ENCODE data around the gene PPP1R12B. TPM values are rescaled to one million over a fixed set of nuclear protein-coding genes. Genes with fewer than 3 reads are reported as not detected.
"Not testable (repeated sequence)": the region's sequence is repeated elsewhere in the genome, so short reads cannot be mapped to it uniquely, and the experiment has no call there.

The PPP1R12B gene
- total RNA-seq, 1 donor from 2014 or later, result 31.2 TPM

DNA sequence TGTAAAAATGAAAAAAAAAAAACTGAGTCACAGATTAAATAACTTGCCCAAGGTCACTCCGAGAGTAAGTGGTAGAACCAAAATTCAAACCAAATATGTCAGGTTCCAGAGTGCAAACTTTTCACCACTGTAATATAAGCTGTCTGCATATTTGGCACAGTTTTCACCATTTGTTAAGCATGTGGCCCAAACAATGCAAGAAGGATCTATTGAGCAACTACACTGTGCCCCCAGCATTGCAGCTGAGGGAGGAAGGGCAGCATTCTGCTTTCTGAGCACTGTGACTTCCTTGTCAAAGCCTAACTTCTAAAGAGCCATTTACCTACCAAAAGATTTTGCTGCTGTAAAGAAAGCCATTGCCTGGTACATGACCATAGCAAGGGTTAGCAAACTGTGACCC lies 228.3 kb downstream of the PPP1R12B start:
- H3K27ac Mint-ChIP-seq, result peak overlapping the region; percentile 94
- H3K27me3 Mint-ChIP-seq, result no peaks in the 10 kb centered on the region
- peaks cover 22% of the 10 kb centered on the region for H3K36me3 Mint-ChIP-seq
- TF ChIP-seq, protein P1, sequence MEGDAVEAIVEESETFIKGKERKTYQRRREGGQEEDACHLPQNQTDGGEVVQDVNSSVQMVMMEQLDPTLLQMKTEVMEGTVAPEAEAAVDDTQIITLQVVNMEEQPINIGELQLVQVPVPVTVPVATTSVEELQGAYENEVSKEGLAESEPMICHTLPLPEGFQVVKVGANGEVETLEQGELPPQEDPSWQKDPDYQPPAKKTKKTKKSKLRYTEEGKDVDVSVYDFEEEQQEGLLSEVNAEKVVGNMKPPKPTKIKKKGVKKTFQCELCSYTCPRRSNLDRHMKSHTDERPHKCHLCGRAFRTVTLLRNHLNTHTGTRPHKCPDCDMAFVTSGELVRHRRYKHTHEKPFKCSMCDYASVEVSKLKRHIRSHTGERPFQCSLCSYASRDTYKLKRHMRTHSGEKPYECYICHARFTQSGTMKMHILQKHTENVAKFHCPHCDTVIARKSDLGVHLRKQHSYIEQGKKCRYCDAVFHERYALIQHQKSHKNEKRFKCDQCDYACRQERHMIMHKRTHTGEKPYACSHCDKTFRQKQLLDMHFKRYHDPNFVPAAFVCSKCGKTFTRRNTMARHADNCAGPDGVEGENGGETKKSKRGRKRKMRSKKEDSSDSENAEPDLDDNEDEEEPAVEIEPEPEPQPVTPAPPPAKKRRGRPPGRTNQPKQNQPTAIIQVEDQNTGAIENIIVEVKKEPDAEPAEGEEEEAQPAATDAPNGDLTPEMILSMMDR (conservative IDR thresholded peaks at IDR 0.05), result no peak
- DNase-seq (ENCODE audit: extremely low spot score, unreplicated experiment), result no peak
- peak overlapping the region; percentile 21 for H3K4me3 Mint-ChIP-seq
- peaks cover 70% of the 10 kb centered on the region for H3K4me1 Mint-ChIP-seq (ENCODE audit: unreplicated experiment)
- H3K9me3 Mint-ChIP-seq, result no peaks in the 10 kb centered on the region

DNA sequence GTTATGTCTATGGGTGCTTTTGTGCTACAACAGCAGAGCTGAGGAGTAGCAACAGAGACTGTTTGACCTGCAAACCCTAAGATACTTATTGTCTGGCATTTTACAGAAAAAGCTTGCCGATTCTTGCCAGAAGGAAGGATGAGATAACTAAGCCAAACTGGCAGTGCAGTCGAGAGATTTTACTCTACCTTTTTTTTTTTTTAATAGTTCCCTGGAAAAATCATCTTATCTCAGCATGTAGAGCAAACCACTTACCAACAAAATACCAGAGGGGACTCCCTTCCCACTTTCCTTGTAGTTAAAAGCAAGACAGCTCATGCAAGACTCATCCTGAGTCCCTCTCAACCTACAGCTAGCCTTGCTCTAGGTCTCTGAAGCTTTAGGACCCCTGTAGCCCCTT lies 228.9 kb downstream of the PPP1R12B start:
- Mint-ChIP-seq H3K27me3 (no peaks in the 10 kb centered on the region), H3K27ac (peak overlapping the region; percentile 94), H3K4me3 (peak overlapping the region; percentile 74), H3K36me3 (peaks cover 27% of the 10 kb centered on the region), H3K9me3 (no peaks in the 10 kb centered on the region), H3K4me1 (ENCODE audit: unreplicated experiment) (peaks cover 75% of the 10 kb centered on the region)
- TF ChIP-seq, protein P1 (conservative IDR thresholded peaks at IDR 0.05), result no peak
- DNase-seq (ENCODE audit: extremely low spot score, unreplicated experiment), result no peak

DNA sequence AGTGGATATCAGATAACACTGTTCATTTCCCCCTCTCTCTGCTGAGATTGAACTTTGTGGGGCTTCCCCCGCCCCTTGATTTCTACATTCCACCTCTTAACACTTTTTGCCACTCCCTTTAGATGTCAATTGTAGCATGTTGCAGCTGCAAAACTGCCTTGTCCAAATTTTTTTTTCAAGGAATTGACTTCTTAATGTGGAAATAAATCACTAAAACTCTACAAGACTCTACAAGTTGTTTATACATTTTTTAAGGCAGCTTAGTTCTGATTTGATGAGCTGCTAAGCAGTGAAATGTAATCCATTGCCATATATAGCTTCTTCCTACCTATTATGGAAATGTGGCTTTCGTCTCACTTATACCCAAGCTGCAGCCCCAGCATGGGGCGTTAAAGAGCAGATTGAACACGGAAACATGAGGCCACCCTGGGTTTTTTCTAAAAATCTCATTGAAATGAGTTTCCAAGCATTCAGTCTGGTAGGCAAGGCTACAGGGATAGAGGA lies 229.6 kb downstream of the PPP1R12B start:
- no peak for DNase-seq (ENCODE audit: extremely low spot score, unreplicated experiment)
- H3K27me3 Mint-ChIP-seq, result no peaks in the 10 kb centered on the region
- H3K4me3 Mint-ChIP-seq, result peak overlapping the region; percentile 74
- TF ChIP-seq, protein P1 (conservative IDR thresholded peaks at IDR 0.05), result no peak
- peak overlapping the region; percentile 94 for H3K27ac Mint-ChIP-seq
- H3K9me3 Mint-ChIP-seq, result no peaks in the 10 kb centered on the region
- peaks cover 70% of the 10 kb centered on the region for H3K4me1 Mint-ChIP-seq (ENCODE audit: unreplicated experiment)
- H3K36me3 Mint-ChIP-seq, result peaks cover 24% of the 10 kb centered on the region

DNA sequence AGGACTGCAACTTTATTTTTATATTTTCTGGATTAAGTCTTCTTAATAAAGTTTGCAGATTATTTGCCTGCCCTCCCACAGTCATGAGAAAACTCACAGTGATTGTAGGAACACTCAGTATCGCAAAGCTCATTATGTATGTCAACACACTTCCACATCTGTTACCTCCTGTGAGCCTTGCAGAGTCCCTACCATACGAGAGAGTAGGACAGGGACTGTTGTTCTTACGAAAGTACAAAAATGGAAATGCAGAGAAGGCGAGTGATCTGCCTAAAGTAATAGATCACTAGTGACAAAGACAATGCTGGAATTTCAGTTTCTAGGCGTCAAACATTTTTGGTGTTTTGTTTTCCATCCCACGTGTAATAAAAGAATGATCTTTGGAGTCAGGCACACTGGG lies 230.1 kb downstream of the PPP1R12B start:
- Mint-ChIP-seq H3K27me3 (no peaks in the 10 kb centered on the region), H3K9me3 (no peaks in the 10 kb centered on the region), H3K4me1 (ENCODE audit: unreplicated experiment) (peaks cover 65% of the 10 kb centered on the region), H3K4me3 (peak overlapping the region; percentile 74), H3K27ac (peak overlapping the region; percentile 94), H3K36me3 (peaks cover 19% of the 10 kb centered on the region)
- TF ChIP-seq, protein P1 (conservative IDR thresholded peaks at IDR 0.05), result no peak
- no peak for DNase-seq (ENCODE audit: extremely low spot score, unreplicated experiment)

DNA sequence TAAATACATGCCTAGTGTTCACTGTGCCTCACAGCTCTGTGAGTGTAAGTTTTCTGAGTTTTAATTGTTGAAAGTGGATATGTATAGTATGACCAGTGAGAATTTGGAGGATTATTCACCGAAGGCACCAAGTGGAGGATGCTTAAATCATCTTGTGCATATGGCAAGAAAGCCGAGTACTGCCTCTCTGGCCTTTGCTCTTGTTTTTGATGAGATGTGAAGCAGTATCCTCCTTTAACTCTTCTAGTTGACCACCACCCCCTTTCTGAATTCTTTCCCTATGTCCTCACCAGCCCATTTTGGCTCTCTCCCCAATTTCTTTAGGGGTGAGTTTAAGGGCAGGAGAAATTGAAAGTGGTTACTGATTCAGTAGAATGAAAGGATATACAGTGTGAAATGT lies 231.3 kb downstream of the PPP1R12B start:
- Mint-ChIP-seq H3K9me3 (no peaks in the 10 kb centered on the region), H3K36me3 (peaks cover 22% of the 10 kb centered on the region), H3K27me3 (no peaks in the 10 kb centered on the region), H3K27ac (peak overlapping the region; percentile 94), H3K4me1 (ENCODE audit: unreplicated experiment) (peaks cover 63% of the 10 kb centered on the region), H3K4me3 (peak overlapping the region; percentile 57)
- TF ChIP-seq, protein P1 (conservative IDR thresholded peaks at IDR 0.05), result no peak
- no peak for DNase-seq (ENCODE audit: extremely low spot score, unreplicated experiment)

DNA sequence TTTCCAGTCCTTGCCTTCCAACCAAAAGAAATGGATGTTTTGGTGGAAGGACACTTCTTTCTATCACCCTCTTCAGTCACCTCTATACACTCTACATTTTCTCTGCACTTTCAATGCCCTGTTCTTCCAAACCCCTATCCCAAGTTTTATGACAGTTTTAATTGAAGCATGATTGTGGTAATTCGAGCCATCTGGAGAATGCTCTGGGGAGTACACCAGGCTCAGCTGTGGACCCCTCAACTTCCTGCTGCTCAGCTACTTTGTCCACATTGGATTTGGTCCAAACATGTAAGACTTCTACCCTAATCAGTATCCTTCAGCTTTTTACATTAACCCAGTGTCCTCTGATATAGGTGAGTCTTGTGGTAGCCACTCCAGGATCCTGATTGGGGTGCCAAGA lies 232.1 kb downstream of the PPP1R12B start:
- peak overlapping the region; percentile 50 for H3K27ac Mint-ChIP-seq

DNA sequence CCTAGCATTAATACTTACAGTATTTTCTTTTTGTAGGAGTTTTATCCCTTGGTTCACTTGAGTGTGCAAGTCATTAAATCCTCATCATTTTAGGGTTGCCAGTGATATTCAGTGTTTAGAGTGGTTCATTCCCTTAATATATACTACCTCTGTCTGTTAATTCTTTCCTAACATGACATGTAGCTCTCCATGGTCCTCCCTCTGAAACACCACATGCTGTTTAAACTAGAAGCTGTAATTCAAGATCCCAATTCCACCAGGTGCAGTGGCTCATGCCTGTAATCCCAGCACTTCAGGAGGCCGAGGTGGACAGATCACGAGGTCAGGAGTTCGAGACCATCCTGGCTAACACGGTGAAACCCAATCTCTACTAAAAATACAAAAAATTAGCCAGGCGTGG lies 233.9 kb downstream of the PPP1R12B start:
- H3K9me3 Mint-ChIP-seq; DNase-seq (ENCODE audit: extremely low spot score, unreplicated experiment); H3K27me3 Mint-ChIP-seq; H3K4me3 Mint-ChIP-seq; H3K27ac Mint-ChIP-seq: not testable (repeated sequence)
- Mint-ChIP-seq H3K36me3 (peaks cover 24% of the 10 kb centered on the region), H3K4me1 (ENCODE audit: unreplicated experiment) (peaks cover 74% of the 10 kb centered on the region)

More for the DNA sequence above, 232.1 kb downstream of the PPP1R12B start:
- H3K4me3 Mint-ChIP-seq, result peak overlapping the region; percentile 56
- TF ChIP-seq, protein P1 (conservative IDR thresholded peaks at IDR 0.05), result no peak
- H3K27me3 Mint-ChIP-seq, result no peaks in the 10 kb centered on the region
- no peak for DNase-seq (ENCODE audit: extremely low spot score, unreplicated experiment)
- H3K9me3 Mint-ChIP-seq, result no peaks in the 10 kb centered on the region
- peaks cover 24% of the 10 kb centered on the region for H3K36me3 Mint-ChIP-seq
- peaks cover 63% of the 10 kb centered on the region for H3K4me1 Mint-ChIP-seq (ENCODE audit: unreplicated experiment)
